Neural crest cell (in vitro differentiated cells): ENCODE data around the gene TMEM109. TPM values are rescaled to one million over a fixed set of nuclear protein-coding genes. Genes with fewer than 3 reads are reported as not detected.

Experiments used
- DNase-seq: peaks from one replicate; pipeline ENCODE4 v3.0.0; 2021; ENCODE audit warnings: low read depth, mixed read lengths, low spot score
- H3K27ac Mint-ChIP-seq: one replicate; pipeline ENCODE4 v1.8.0; 2021; ENCODE audit warnings: mild to moderate bottlenecking, mixed read lengths; ENCODE audit not compliant: unreplicated experiment
- H3K27me3 Mint-ChIP-seq: 2 replicates; pipeline ENCODE4 v1.8.0; 2021; ENCODE audit warnings: low read depth, mild to moderate bottlenecking, mixed read lengths
- H3K36me3 Mint-ChIP-seq: 2 replicates; pipeline ENCODE4 v1.8.0; 2021; ENCODE audit warnings: low read depth, mild to moderate bottlenecking, mixed read lengths
- H3K4me1 Mint-ChIP-seq: 2 replicates; pipeline ENCODE4 v1.8.0; 2021; ENCODE audit warnings: mixed read lengths
- H3K4me3 Mint-ChIP-seq: one replicate; pipeline ENCODE4 v1.8.0; 2021; ENCODE audit warnings: mild to moderate bottlenecking, mixed read lengths
- H3K9me3 Mint-ChIP-seq: 2 replicates; pipeline ENCODE4 v1.8.0; 2021; ENCODE audit warnings: mixed read lengths
- total RNA-seq: library from RNA; stranded (reverse); gene quantifications from 2 replicates; pipeline ENCODE4 v1.2.1, GENCODE V29; 2021
- TF ChIP-seq, protein P1 (sequence below): fragments of 200-600 bp; sonication (generic); conservative IDR thresholded peaks from 2 replicates; pipeline ENCODE4 v1.5.0; 2021; ENCODE audit warnings: antibody characterized with exemption, mild to moderate bottlenecking

Gene TMEM109
- total RNA-seq, 1 donor from 2014 or later: 64.4 TPM

DNA sequence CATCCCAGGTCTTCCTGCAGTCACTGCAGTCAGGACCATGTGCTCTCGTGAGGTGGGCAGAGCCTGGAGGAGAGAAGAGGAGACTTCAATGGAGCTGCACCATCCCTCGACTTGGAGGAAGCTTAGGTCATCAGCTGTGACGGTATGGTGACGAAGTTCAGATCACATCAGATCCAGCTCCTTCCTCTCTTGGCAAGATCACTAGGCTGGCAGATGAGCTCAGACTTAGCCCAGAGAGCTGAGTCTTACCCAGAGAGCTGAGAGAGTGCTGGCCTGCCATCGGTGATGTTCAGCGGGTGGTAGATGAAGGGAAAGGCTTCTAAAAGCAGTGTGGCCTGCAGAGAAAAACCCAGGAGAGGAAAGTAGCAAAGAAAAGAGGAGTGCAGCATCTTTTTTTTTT lies 39.8 kb downstream of the TMEM109 start:
- Mint-ChIP-seq H3K27ac (peak overlapping the region; percentile 12), H3K27me3 (peaks cover 40% of the 10 kb centered on the region), H3K9me3 (peaks cover 3% of the 10 kb centered on the region), H3K4me1 (peaks cover 28% of the 10 kb centered on the region), H3K4me3 (no peak overlapping the region), H3K36me3 (no peaks in the 10 kb centered on the region)
- no peak for DNase-seq
- TF ChIP-seq, protein P1, sequence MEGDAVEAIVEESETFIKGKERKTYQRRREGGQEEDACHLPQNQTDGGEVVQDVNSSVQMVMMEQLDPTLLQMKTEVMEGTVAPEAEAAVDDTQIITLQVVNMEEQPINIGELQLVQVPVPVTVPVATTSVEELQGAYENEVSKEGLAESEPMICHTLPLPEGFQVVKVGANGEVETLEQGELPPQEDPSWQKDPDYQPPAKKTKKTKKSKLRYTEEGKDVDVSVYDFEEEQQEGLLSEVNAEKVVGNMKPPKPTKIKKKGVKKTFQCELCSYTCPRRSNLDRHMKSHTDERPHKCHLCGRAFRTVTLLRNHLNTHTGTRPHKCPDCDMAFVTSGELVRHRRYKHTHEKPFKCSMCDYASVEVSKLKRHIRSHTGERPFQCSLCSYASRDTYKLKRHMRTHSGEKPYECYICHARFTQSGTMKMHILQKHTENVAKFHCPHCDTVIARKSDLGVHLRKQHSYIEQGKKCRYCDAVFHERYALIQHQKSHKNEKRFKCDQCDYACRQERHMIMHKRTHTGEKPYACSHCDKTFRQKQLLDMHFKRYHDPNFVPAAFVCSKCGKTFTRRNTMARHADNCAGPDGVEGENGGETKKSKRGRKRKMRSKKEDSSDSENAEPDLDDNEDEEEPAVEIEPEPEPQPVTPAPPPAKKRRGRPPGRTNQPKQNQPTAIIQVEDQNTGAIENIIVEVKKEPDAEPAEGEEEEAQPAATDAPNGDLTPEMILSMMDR: no peak

GRCh38 chr11:60954421-60954820 lies 40.5 kb downstream of the TMEM109 start:
- peaks cover 35% of the 10 kb centered on the region for H3K27me3 Mint-ChIP-seq
- H3K36me3 Mint-ChIP-seq: no peaks in the 10 kb centered on the region
- no peak overlapping the region for H3K27ac Mint-ChIP-seq

GRCh38 chr11:60955571-60955970 lies 41.6 kb downstream of the TMEM109 start:
- DNase-seq: no peak
- Mint-ChIP-seq H3K4me3 (no peak overlapping the region), H3K36me3 (no peaks in the 10 kb centered on the region), H3K4me1 (peaks cover 23% of the 10 kb centered on the region), H3K9me3 (peaks cover 3% of the 10 kb centered on the region), H3K27me3 (peaks cover 24% of the 10 kb centered on the region), H3K27ac (no peak overlapping the region)
- TF ChIP-seq, protein P1: no peak

More at GRCh38 chr11:60954421-60954820, 40.5 kb downstream of the TMEM109 start:
- peaks cover 3% of the 10 kb centered on the region for H3K9me3 Mint-ChIP-seq
- DNase-seq: no peak
- H3K4me3 Mint-ChIP-seq: no peak overlapping the region
- H3K4me1 Mint-ChIP-seq: peaks cover 28% of the 10 kb centered on the region
- TF ChIP-seq, protein P1: no peak

GRCh38 chr11:60957188-60957587 lies 43.2 kb downstream of the TMEM109 start:
- no peak for DNase-seq
- TF ChIP-seq, protein P1: no peak
- Mint-ChIP-seq H3K27ac (no peak overlapping the region), H3K4me3 (no peak overlapping the region), H3K36me3 (no peaks in the 10 kb centered on the region), H3K27me3 (peaks cover 14% of the 10 kb centered on the region), H3K4me1 (peaks cover 17% of the 10 kb centered on the region), H3K9me3 (peaks cover 6% of the 10 kb centered on the region)

GRCh38 chr11:60959431-60959830 lies 45.5 kb downstream of the TMEM109 start:
- no peak overlapping the region for H3K27ac Mint-ChIP-seq
- no peak overlapping the region for H3K4me3 Mint-ChIP-seq
- peaks cover 6% of the 10 kb centered on the region for H3K9me3 Mint-ChIP-seq
- peaks cover 4% of the 10 kb centered on the region for H3K27me3 Mint-ChIP-seq
- TF ChIP-seq, protein P1: no peak
- peaks cover 8% of the 10 kb centered on the region for H3K4me1 Mint-ChIP-seq
- H3K36me3 Mint-ChIP-seq: no peaks in the 10 kb centered on the region
- no peak for DNase-seq

- peaks cover 4% of the 10 kb centered on the region for H3K27me3 Mint-ChIP-seq
- no peak overlapping the region for H3K4me3 Mint-ChIP-seq
- H3K27ac Mint-ChIP-seq: no peak overlapping the region
- TF ChIP-seq, protein P1: no peak
- peaks cover 8% of the 10 kb centered on the region for H3K4me1 Mint-ChIP-seq
- no peaks in the 10 kb centered on the region for H3K36me3 Mint-ChIP-seq
- peaks cover 6% of the 10 kb centered on the region for H3K9me3 Mint-ChIP-seq
- DNase-seq: no peak
These were observed 46.4 kb downstream of the TMEM109 start for GRCh38 chr11:60960405-60960804.
